ENCODE results near the gene C10orf120.

C10orf120 gene

GRCh38 chr10:122703483-122704448, 4.1 kb upstream of the C10orf120 start:
- Histone ChIP-seq H3K9ac (ENCODE audit: low read depth, low read length) (no peak overlapping the region), H3K27me3 (ENCODE audit: insufficient read depth, low read length) (no peaks in the 10 kb centered on the region), H3K4me3 (ENCODE audit: low read length) (no peak overlapping the region), H3K4me1 (ENCODE audit: insufficient read depth, low read length) (no peaks in the 10 kb centered on the region; the same call in 1 of the 2 replicates), H3K9me3 (ENCODE audit: insufficient read depth, low read depth, low read length) (no peaks in the 10 kb centered on the region), H3K36me3 (ENCODE audit: insufficient read depth, low read length) (no peaks in the 10 kb centered on the region), H3K27ac (ENCODE audit: low read depth, low read length) (no peak overlapping the region)
- 59% methylated on average over 9 of the region's 9 CpGs for WGBS

DNA sequence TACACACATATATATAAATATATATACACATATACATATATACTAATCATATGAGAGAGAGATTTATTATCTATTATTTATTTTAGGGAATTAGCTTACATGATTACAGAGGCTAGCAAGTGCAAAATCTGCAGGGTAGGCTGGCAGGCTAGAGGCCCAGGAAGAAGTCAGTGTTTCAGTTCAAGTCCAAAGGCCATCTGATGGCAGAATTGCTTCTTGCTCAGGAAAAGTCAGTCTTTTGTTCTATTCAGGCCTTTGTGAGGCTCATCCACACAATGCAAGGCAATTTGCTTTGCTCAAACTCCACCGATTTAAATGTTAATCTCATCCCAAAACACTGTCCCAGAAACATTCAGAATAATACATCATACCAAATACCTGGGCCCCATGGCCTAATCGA, 2.6 kb upstream of the C10orf120 start:
- Histone ChIP-seq H3K9me3 (ENCODE audit: insufficient read depth, low read depth, low read length) (no peaks in the 10 kb centered on the region), H3K27me3 (ENCODE audit: insufficient read depth, low read length) (no peaks in the 10 kb centered on the region)
- 75% methylated on average over 2 of the region's 2 CpGs for WGBS

DNA sequence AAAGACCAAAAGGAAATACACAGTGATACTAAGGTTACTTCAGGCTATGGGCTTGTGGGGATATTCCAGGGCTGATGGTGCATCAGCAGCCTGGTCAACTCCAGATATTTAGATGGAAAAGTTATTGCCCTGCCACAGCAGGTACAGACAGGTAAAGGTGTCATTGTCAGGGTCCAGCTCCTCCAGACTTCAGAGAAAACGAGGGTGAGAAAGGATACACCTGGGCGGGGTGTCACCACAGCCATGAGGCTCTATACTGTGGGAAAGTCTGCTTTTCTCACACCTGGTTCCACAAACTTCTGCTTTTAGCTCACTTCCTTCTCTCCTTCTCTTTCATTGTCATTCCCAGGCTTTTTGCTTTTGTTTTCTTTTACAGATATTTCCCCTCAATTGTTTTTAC, 2.0 kb upstream of the C10orf120 start:
- H3K4me3 ChIP-seq (ENCODE audit: low read length): no peak overlapping the region
- H3K4me1 ChIP-seq (ENCODE audit: insufficient read depth, low read length): no peaks in the 10 kb centered on the region; the same call in 1 of the 2 replicates
- H3K9me3 ChIP-seq (ENCODE audit: insufficient read depth, low read depth, low read length): no peaks in the 10 kb centered on the region
- 82% methylated on average over 2 of the region's 2 CpGs for WGBS
- no peak overlapping the region for H3K9ac ChIP-seq (ENCODE audit: low read depth, low read length)
- H3K27me3 ChIP-seq (ENCODE audit: insufficient read depth, low read length): no peaks in the 10 kb centered on the region
- H3K27ac ChIP-seq (ENCODE audit: low read depth, low read length): no peak overlapping the region
- no peaks in the 10 kb centered on the region for H3K36me3 ChIP-seq (ENCODE audit: insufficient read depth, low read length)

More for the DNA sequence above, 2.6 kb upstream of the C10orf120 start:
- H3K9ac ChIP-seq (ENCODE audit: low read depth, low read length): no peak overlapping the region
- no peak overlapping the region for H3K4me3 ChIP-seq (ENCODE audit: low read length)
- no peaks in the 10 kb centered on the region for H3K36me3 ChIP-seq (ENCODE audit: insufficient read depth, low read length)
- H3K4me1 ChIP-seq (ENCODE audit: insufficient read depth, low read length): no peaks in the 10 kb centered on the region; the same call in 1 of the 2 replicates
- no peak overlapping the region for H3K27ac ChIP-seq (ENCODE audit: low read depth, low read length)

DNA sequence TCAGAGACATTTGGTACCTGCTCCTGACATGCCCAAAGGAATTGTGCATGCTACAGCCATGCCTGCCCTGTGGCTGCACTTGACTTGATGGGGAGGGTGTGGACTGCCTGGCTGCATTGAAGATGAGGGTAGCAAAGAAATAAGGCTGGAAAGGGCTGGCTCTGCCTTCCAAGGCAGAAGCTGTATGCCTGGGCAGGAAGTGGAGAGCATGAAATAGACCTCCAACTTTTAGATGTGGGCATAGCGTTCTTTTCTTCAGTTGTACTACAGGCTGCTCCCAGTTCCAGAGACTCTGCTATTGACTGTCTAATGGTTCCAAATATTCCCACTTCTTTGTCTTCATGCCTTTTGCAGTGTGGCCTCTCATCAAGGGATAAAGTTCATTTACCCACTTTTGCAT, 3.0 kb downstream of the C10orf120 start:
- 95% methylated on average over 1 of the region's 1 CpG for WGBS
- Histone ChIP-seq H3K9ac (ENCODE audit: low read depth, low read length) (no peak overlapping the region), H3K36me3 (ENCODE audit: insufficient read depth, low read length) (no peaks in the 10 kb centered on the region), H3K4me3 (ENCODE audit: low read length) (no peak overlapping the region), H3K27ac (ENCODE audit: low read depth, low read length) (no peak overlapping the region), H3K9me3 (ENCODE audit: insufficient read depth, low read depth, low read length) (no peaks in the 10 kb centered on the region), H3K4me1 (ENCODE audit: insufficient read depth, low read length) (no peaks in the 10 kb centered on the region), H3K27me3 (ENCODE audit: insufficient read depth, low read length) (0 out of 2 replicates have a peak, but pooled peaks cover under 1% of the 10 kb centered on the region)

DNA sequence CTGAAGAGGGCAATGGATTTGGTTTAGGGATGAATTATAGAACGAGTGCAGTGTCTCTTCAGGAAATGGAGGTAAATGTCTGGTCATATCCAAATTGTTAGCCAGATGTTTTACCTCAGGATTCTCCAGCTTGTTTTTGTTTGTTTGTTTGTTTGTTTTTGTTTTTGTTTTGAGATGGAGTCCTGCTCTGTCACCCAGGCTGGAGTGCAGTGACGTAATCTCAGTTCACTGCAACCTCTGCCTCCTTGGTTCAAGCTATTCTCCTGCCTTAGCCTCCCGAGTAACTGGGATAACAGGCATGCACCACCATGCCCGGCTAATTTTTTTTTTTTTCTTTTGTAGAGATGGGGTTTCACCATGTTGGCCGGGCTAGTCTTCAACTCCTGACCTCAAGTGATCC, 6.9 kb downstream of the C10orf120 start:
- 94% methylated on average over 4 of the region's 5 CpGs for WGBS
- Histone ChIP-seq H3K4me1 (ENCODE audit: insufficient read depth, low read length) (no peaks in the 10 kb centered on the region), H3K4me3 (ENCODE audit: low read length) (no peak overlapping the region), H3K27ac (ENCODE audit: low read depth, low read length) (no peak overlapping the region), H3K9ac (ENCODE audit: low read depth, low read length) (no peak overlapping the region), H3K36me3 (ENCODE audit: insufficient read depth, low read length) (no peaks in the 10 kb centered on the region), H3K27me3 (ENCODE audit: insufficient read depth, low read length) (peaks cover 4% of the 10 kb centered on the region; the same call in 1 of the 2 replicates), H3K9me3 (ENCODE audit: insufficient read depth, low read depth, low read length) (no peaks in the 10 kb centered on the region)

DNA sequence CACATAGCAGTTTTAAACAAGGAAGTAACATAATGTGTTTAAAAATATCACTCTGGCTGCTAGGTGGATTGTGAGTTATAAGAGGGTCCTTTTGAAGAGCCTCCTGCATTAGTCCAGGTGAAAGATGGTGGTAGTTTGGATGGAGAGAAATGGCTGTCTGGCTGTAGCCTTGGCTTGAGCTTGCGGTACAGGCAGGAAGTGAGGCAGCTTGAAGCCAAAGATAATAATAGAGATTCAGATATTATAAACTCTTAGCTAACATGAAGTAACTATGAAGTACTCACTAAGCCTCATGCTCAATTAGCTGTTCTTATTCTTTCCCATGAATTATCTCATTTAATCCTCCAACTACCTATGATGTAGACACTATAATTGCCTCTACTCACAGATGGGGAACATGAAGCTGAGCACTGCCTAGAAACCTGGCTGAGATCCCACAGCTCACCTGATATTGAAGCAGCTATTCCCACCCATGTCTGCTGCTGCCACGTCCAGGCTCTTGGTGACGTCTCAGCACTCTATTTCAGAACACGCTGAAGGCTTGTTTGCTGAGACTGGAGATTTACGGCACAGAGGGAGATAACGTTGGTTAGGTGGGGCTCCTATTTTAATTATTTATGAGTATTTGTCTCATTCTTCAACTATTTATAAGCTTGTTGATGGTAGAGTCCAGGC, 10.4 kb downstream of the C10orf120 start:
- Histone ChIP-seq H3K9ac (ENCODE audit: low read depth, low read length) (no peak overlapping the region), H3K27me3 (ENCODE audit: insufficient read depth, low read length) (peaks cover 4% of the 10 kb centered on the region; the same call in 1 of the 2 replicates), H3K4me3 (ENCODE audit: low read length) (no peak overlapping the region), H3K9me3 (ENCODE audit: insufficient read depth, low read depth, low read length) (no peaks in the 10 kb centered on the region), H3K36me3 (ENCODE audit: insufficient read depth, low read length) (no peaks in the 10 kb centered on the region), H3K27ac (ENCODE audit: low read depth, low read length) (no peak overlapping the region), H3K4me1 (ENCODE audit: insufficient read depth, low read length) (no peaks in the 10 kb centered on the region)
- WGBS: 92% methylated on average over 5 of the region's 6 CpGs

- Histone ChIP-seq H3K9ac (ENCODE audit: low read depth, low read length) (no peak overlapping the region), H3K4me3 (ENCODE audit: low read length) (no peak overlapping the region), H3K27me3 (ENCODE audit: insufficient read depth, low read length) (peaks cover 4% of the 10 kb centered on the region; the same call in 1 of the 2 replicates), H3K27ac (ENCODE audit: low read depth, low read length) (no peak overlapping the region), H3K9me3 (ENCODE audit: insufficient read depth, low read depth, low read length) (no peaks in the 10 kb centered on the region), H3K36me3 (ENCODE audit: insufficient read depth, low read length) (no peaks in the 10 kb centered on the region), H3K4me1 (ENCODE audit: insufficient read depth, low read length) (no peaks in the 10 kb centered on the region)
- WGBS: 84% methylated on average over 6 of the region's 6 CpGs
Measured at GRCh38 chr10:122688293-122688989, 11.2 kb downstream of the C10orf120 start.

DNA sequence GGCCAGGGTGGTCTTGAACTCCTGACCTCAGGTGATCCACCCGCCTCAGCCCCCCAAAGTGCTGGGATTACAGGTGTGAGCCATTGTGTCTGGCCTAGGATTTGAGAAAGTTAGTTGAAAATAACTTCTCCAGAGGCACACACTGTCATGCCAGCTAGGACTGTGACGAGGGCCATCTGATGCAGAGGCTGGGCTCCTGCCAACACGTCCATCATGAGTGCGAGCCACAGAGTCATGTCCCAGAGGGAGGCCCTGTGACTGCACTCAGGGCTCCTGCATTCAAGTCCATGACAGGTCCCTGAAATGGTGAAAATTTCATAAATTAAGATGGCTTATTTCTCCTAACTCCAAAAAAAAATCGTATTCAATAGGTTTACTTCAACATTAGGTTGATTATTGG, 17.1 kb downstream of the C10orf120 start:
- no peak overlapping the region for H3K4me3 ChIP-seq (ENCODE audit: low read length)
- 94% methylated on average over 4 of the region's 5 CpGs for WGBS
- H3K27me3 ChIP-seq (ENCODE audit: insufficient read depth, low read length): no peaks in the 10 kb centered on the region
- H3K36me3 ChIP-seq (ENCODE audit: insufficient read depth, low read length): no peaks in the 10 kb centered on the region
- no peak overlapping the region for H3K9ac ChIP-seq (ENCODE audit: low read depth, low read length)
- no peak overlapping the region for H3K27ac ChIP-seq (ENCODE audit: low read depth, low read length)
- no peaks in the 10 kb centered on the region for H3K4me1 ChIP-seq (ENCODE audit: insufficient read depth, low read length)
- no peaks in the 10 kb centered on the region for H3K9me3 ChIP-seq (ENCODE audit: insufficient read depth, low read depth, low read length)

- Histone ChIP-seq H3K4me1 (ENCODE audit: insufficient read depth, low read length) (no peaks in the 10 kb centered on the region), H3K27ac (ENCODE audit: low read depth, low read length) (no peak overlapping the region), H3K4me3 (ENCODE audit: low read length) (no peak overlapping the region), H3K9ac (ENCODE audit: low read depth, low read length) (no peak overlapping the region), H3K9me3 (ENCODE audit: insufficient read depth, low read depth, low read length) (no peaks in the 10 kb centered on the region), H3K27me3 (ENCODE audit: insufficient read depth, low read length) (no peaks in the 10 kb centered on the region), H3K36me3 (ENCODE audit: insufficient read depth, low read length) (no peaks in the 10 kb centered on the region)
Measured at GRCh38 chr10:122678266-122678665, 21.4 kb downstream of the C10orf120 start.

- Histone ChIP-seq H3K4me1 (ENCODE audit: insufficient read depth, low read length) (no peaks in the 10 kb centered on the region), H3K4me3 (ENCODE audit: low read length) (no peak overlapping the region), H3K36me3 (ENCODE audit: insufficient read depth, low read length) (no peaks in the 10 kb centered on the region), H3K27me3 (ENCODE audit: insufficient read depth, low read length) (no peaks in the 10 kb centered on the region), H3K27ac (ENCODE audit: low read depth, low read length) (no peak overlapping the region), H3K9me3 (ENCODE audit: insufficient read depth, low read depth, low read length) (no peaks in the 10 kb centered on the region), H3K9ac (ENCODE audit: low read depth, low read length) (no peak overlapping the region)
- WGBS: 90% methylated on average over 2 of the region's 2 CpGs
Measured at GRCh38 chr10:122675278-122675677, 24.4 kb downstream of the C10orf120 start.

DNA sequence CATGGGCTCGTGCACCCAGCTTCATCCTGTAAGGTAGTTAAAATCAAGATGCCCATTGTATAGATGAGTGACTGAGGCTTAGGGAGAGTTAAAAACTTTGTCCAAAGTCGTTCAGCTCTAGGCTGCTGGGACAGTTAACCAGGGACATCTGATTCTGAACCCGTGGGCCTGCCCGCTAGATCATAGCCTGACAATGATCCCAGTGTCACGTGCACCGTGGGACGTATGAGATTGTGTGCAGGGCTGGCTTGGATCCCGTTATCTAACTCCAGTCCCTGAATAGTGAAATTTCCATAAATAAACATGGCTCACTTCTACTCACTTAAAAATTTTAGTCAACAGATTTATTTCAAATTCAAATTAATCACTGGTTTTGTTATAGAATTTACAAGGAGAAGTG, 24.9 kb downstream of the C10orf120 start:
- H3K4me3 ChIP-seq (ENCODE audit: low read length): no peak overlapping the region
- H3K27ac ChIP-seq (ENCODE audit: low read depth, low read length): no peak overlapping the region
- H3K9me3 ChIP-seq (ENCODE audit: insufficient read depth, low read depth, low read length): no peaks in the 10 kb centered on the region
- no peak overlapping the region for H3K9ac ChIP-seq (ENCODE audit: low read depth, low read length)
- H3K36me3 ChIP-seq (ENCODE audit: insufficient read depth, low read length): no peaks in the 10 kb centered on the region
- H3K27me3 ChIP-seq (ENCODE audit: insufficient read depth, low read length): no peaks in the 10 kb centered on the region
- WGBS: 93% methylated on average over 8 of the region's 8 CpGs
- H3K4me1 ChIP-seq (ENCODE audit: insufficient read depth, low read length): no peaks in the 10 kb centered on the region
